ENCODE results near the gene LMBR1L. TPM values are rescaled to one million over a fixed set of nuclear protein-coding genes. Genes with fewer than 3 reads are reported as not detected.
A peak's percentile ranks its signal among the peaks of the same experiment; 100 is the strongest.
"Not testable (repeated sequence)": the region's sequence is repeated elsewhere in the genome, so short reads cannot be mapped to it uniquely, and the experiment has no call there.

Gene LMBR1L
- polyA plus RNA-seq, 6 donors from 2014 or later: 42.4 to 93.6 (median 59.1) TPM

DNA sequence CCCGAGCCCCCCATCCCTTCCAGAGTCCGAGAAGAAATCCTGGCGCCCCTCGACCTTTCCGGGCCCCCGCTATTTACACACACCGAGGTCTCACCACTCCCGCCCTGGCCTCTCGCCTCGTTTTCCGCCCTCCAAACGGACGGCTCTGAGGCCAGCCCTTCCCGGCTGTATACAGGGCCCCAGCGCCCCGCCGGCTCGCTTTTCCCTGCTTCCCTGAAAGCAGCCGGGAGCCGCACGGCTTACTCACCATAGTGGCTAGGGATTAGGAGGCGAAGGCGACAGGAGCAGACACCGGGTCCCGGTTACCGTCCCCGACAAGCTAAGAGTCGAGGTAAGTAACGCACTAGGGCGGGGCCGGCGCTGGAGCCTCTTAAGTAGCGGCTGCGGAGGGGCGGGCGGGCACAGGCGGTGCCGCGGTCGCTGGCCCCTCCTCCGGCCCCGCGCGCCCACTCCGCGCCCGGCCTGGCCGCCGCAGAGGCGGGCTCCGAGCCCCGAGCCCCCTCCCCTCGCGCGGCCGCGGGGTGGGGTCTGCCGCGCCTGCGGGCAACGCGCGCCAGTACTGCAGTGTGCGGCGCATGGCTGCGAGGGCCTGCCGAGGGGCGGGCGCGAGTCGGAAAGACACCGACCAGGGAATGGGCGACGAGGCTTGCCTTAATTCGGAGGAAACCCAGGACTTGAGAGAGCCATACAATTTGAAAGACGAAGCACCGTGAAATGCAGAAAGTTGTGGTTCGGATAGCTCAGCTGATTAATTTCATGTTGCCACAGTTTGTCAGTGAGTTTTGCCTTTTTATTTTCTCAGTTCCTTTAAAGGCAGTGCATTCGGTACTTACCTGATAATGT, 20.6 kb upstream of the LMBR1L start, which contains the start of gene TUBA1B:
TUBA1B (minus strand) TSS at position 345 of the 843 bp plus-strand sequence; CDS start at position 250, 95 bp downstream.
- Mint-ChIP-seq H3K4me1 (peaks cover 25 to 50% (median 40%) of the 10 kb centered on the region in 3 donors), H3K36me3 (peaks cover 0 to 25% of the 10 kb centered on the region in 2 donors), H3K27me3 (no peaks in the 10 kb centered on the region), H3K4me3 (peak within 1 kb of the TSS; percentile 95 to 100 (median 98)), H3K9me3 (no peaks in the 10 kb centered on the region), H3K27ac (peak within 1 kb of the TSS; percentile 95 to 99 (median 99))
- ATAC-seq (ENCODE audit: low read depth in 2 of 2): peak; percentile 79
- DNase-seq: peak; percentile 93

- Mint-ChIP-seq H3K27ac (peak overlapping the region; percentile 95 to 99 (median 99)), H3K36me3 (peaks cover 0 to 25% of the 10 kb centered on the region in 2 donors), H3K4me1 (peaks cover 23 to 50% (median 40%) of the 10 kb centered on the region in 3 donors), H3K9me3 (no peaks in the 10 kb centered on the region), H3K27me3 (no peaks in the 10 kb centered on the region), H3K4me3 (peak overlapping the region; percentile 95 to 100 (median 98))
- DNase-seq (peak; percentile 94), ATAC-seq (ENCODE audit: low read depth in 2 of 2) (peak; percentile 62 to 63)
These were observed 19.8 kb upstream of the LMBR1L start for GRCh38 chr12:49130151-49131050.

DNA sequence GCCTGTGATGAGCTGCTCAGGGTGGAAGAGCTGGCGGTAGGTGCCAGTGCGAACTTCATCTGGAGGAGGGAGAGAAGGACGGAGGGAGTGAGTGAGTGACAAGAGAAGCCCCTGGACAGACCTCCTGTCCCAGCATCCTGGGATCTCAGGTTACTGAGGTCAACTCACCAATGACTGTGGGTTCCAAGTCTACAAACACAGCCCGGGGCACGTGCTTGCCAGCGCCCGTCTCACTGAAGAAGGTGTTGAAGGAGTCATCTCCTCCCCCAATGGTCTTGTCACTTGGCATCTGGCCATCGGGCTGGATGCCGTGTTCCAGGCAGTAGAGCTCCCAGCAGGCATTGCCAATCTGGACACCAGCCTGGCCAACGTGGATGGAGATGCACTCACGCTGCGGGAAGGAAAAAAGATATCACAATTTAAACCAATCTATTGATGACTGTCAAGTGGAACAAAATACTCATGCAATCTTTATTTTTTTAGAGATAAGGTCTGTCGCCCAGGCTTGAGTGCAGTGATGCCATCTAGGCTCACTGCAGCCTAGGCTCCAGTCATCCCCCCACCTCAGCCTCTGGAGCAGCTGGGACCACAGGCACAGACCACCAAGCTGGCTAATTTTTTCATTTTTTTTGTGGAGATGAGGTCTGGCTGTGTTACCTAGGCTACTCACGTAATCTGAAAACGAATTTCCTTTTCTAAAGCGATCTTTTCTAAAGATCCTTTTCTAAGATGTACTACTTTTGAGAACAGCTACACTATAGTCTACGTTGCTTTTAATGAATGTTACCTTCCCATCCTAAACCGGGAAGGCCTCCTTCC, 18.9 kb upstream of the LMBR1L start:
- Mint-ChIP-seq H3K4me3 (peak overlapping the region; percentile 95 to 100 (median 98)), H3K4me1 (peaks cover 23 to 50% (median 40%) of the 10 kb centered on the region in 3 donors), H3K9me3 (no peaks in the 10 kb centered on the region), H3K27me3 (no peaks in the 10 kb centered on the region), H3K36me3 (peaks cover 0 to 25% of the 10 kb centered on the region in 2 donors), H3K27ac (peak overlapping the region; percentile 95 to 99 (median 99))
- ATAC-seq (ENCODE audit: low read depth in 2 of 2): no peak
- no peak for DNase-seq

DNA sequence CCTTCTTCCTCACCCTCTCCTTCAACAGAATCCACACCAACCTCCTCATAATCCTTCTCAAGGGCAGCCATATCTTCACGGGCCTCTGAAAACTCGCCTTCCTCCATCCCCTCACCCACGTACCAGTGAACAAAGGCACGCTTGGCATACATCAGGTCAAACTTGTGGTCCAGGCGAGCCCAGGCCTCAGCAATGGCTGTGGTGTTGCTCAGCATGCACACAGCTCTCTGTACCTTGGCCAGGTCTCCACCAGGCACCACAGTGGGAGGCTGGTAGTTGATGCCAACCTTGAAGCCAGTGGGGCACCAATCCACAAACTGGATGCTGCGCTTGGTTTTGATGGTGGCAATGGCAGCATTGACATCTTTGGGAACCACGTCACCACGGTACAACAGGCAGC, 17.3 kb upstream of the LMBR1L start:
- H3K4me3 Mint-ChIP-seq: peak overlapping the region in 4 of 8 donors; percentile 5 to 79 (median 30)
- DNase-seq; H3K27me3 Mint-ChIP-seq; H3K9me3 Mint-ChIP-seq; ATAC-seq (ENCODE audit: low read depth in 2 of 2): not testable (repeated sequence)
- peaks cover 23 to 43% (median 40%) of the 10 kb centered on the region in 3 donors for H3K4me1 Mint-ChIP-seq
- H3K36me3 Mint-ChIP-seq: peaks cover 0 to 25% of the 10 kb centered on the region in 2 donors
- H3K27ac Mint-ChIP-seq: peak overlapping the region in 2 of 6 donors; percentile 22 to 78

DNA sequence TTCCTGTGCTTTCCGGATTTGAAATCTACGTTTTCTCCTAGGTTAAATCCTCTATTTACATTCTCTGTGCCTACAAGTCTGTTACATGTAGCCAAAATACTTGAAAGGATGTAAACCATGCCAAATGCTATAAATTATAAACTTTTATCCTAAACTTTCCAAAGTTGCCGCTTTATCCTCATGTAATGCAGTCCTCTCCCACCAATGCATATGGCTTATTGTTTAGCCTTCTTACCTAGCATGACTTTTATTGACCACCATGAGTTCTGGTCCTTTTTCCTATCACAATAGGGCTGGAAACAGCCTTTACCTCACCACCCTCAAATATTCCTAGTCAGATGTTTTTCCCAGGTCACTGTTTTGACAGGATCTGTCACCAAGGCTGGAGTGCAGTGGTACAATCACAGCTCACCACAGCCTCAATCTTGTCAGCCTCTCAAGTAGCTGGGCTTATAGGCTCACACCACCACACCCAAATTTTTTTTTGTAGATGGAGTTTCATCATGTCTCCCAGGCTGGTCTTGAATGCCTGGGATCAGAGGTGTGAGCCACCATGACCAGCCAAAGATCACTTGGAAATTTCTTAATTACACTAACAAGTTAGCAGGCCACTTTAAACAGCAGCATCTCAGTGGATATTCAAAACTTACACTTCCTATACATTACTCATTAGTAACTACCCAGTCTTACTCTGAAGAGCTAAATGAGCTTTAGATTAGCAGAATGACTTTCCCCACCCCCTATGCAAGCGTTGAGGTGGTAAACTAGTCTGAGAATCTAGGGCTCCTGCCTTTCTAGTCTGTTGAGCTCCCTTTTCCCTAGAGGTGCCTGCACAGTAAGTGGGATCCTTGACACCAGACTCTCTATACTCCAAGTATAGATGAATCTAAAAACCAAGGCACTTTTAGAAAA, 16.5 kb upstream of the LMBR1L start:
- Mint-ChIP-seq H3K36me3 (peaks cover 0 to 25% of the 10 kb centered on the region in 2 donors), H3K4me1 (peaks cover 21 to 37% (median 37%) of the 10 kb centered on the region in 3 donors), H3K27ac (peak overlapping the region in 4 of 6 donors; percentile 38 to 85 (median 60)), H3K27me3 (no peaks in the 10 kb centered on the region), H3K4me3 (peak overlapping the region in 2 of 8 donors; percentile 11 to 79), H3K9me3 (no peaks in the 10 kb centered on the region)
- ATAC-seq (ENCODE audit: low read depth in 2 of 2) (no peak), DNase-seq (no peak)

GRCh38 chr12:49121047-49121696, 10.5 kb upstream of the LMBR1L start:
- DNase-seq (no peak), ATAC-seq (ENCODE audit: low read depth in 2 of 2) (no peak)
- H3K27me3 Mint-ChIP-seq: no peaks in the 10 kb centered on the region
- H3K36me3 Mint-ChIP-seq: no peaks in the 10 kb centered on the region
- H3K4me1 Mint-ChIP-seq: peaks cover 0 to 4% (median 0%) of the 10 kb centered on the region in 3 donors
- no peak overlapping the region for H3K27ac Mint-ChIP-seq
- H3K4me3 Mint-ChIP-seq: no peak overlapping the region
- no peaks in the 10 kb centered on the region for H3K9me3 Mint-ChIP-seq

DNA sequence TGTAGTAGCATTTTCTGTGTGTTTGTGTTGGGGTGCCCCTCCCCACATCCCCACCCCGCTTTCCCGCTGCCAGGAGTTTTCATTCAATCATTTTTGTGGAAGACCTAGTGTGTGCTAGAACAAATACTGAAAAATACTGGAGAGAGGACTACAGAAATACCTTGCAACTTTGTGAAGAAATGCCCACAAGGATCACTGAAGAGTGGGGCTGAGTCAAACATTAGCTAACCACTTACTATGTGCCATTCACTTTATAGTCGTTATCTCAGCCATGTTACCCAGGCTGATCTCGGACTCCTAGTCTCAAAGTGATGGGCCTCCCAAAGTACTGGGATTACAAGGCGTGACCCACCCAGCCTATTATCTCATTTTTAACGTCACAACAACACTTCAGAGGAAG, 559 bp upstream of the LMBR1L start:
- no peak for ATAC-seq (ENCODE audit: low read depth in 2 of 2)
- Mint-ChIP-seq H3K4me1 (peaks cover 31 to 47% (median 31%) of the 10 kb centered on the region in 3 donors), H3K36me3 (no peaks in the 10 kb centered on the region), H3K4me3 (peak overlapping the region; percentile 96 to 100 (median 98)), H3K27ac (peak overlapping the region in 5 of 6 donors; percentile 70 to 99 (median 98)), H3K9me3 (no peaks in the 10 kb centered on the region), H3K27me3 (no peaks in the 10 kb centered on the region)
- no peak for DNase-seq

DNA sequence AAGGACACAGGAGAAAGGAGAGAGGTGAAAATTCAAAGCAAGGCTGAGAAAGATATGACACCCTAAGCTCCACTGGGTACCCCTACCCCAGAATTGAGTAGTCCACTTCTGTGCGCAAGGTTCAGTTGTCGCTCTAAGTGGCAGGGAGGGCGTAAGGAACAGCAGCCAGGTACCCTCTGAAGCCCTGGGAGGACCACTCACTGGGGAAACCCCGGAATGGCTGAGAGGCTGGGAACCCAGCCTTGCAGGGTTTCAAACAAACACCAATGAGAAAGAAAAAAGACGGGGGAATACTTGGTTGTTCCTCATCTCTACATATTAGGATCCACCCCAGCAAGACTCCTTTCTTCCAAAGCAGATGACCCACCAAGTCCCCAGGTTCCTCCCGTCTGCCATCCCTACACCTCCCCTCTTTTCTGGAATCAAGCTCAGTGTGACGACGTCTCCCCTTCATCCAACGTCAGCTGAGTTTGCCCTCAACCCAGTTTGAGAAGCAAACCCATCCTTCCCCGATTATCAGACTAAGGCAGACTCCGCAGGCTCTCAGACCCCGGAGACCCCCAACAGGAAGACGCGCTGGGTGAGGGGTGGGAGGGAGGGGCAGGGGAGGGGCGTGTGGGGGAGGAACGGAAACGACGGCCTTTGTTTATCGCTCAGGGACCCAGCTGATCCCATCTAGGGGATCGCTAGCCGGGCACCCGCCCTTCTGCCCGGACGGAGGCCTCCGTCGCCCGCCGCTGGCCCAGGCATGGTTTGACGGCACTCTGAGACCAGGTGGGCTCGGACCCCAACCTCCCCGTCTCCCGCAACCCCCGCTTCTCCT, 795 bp downstream of the LMBR1L start:
- ATAC-seq (ENCODE audit: low read depth in 2 of 2) (no peak), DNase-seq (no peak)
- H3K4me3 Mint-ChIP-seq: peak overlapping the region; percentile 96 to 100 (median 98)
- peak overlapping the region; percentile 96 to 99 (median 98) for H3K27ac Mint-ChIP-seq
- no peaks in the 10 kb centered on the region for H3K9me3 Mint-ChIP-seq
- H3K36me3 Mint-ChIP-seq: no peaks in the 10 kb centered on the region
- peaks cover 40 to 57% (median 43%) of the 10 kb centered on the region in 3 donors for H3K4me1 Mint-ChIP-seq
- H3K27me3 Mint-ChIP-seq: no peaks in the 10 kb centered on the region

DNA sequence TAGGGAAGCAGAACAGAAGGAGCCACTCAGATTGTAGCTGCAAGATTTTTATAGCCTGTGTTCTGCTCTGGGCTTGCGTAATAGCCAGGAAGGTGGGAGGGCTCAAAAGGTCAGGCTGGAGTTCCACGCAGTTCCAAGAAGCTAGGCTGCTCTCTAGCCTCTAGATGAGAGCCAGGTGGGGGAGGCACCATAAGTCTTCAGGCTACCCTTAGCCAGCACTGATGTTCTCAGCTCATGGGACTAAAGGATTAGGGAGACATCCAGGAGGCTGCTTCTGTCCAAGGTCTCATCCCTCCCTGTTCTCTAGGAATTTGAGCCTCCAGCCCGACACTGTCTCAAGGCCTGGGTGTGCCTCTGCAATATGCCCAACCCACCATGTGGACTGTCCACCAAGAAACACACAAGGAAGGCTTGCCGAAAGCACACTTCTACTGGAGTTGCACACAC, 1.7 kb downstream of the LMBR1L start:
- DNase-seq (no peak), ATAC-seq (ENCODE audit: low read depth in 2 of 2) (no peak)
- Mint-ChIP-seq H3K4me3 (peak overlapping the region; percentile 96 to 100 (median 98)), H3K4me1 (peaks cover 43 to 62% (median 48%) of the 10 kb centered on the region in 3 donors), H3K27me3 (no peaks in the 10 kb centered on the region), H3K27ac (peak overlapping the region in 5 of 6 donors; percentile 41 to 99 (median 77)), H3K36me3 (peaks cover 0 to 6% of the 10 kb centered on the region in 2 donors), H3K9me3 (no peaks in the 10 kb centered on the region)

- Mint-ChIP-seq H3K36me3 (peaks cover 8 to 32% of the 10 kb centered on the region in 2 donors), H3K4me1 (peaks cover 39 to 54% (median 52%) of the 10 kb centered on the region in 3 donors), H3K4me3 (peak overlapping the region in 2 of 8 donors; percentile 18 to 53)
These were observed 5.1 kb downstream of the LMBR1L start for GRCh38 chr12:49105504-49106084.

More at GRCh38 chr12:49105504-49106084, 5.1 kb downstream of the LMBR1L start:
- DNase-seq (no peak), ATAC-seq (ENCODE audit: low read depth in 2 of 2) (no peak)
- Mint-ChIP-seq H3K27me3 (no peaks in the 10 kb centered on the region), H3K27ac (peak overlapping the region in 3 of 6 donors; percentile 18 to 44 (median 39)), H3K9me3 (no peaks in the 10 kb centered on the region)

Data from naive B cell (primary cell).